ACHN (cell line): ENCODE results near the gene ACTL8.
A peak's percentile ranks its signal among the peaks of the same experiment; 100 is the strongest.

Experiments
- DNase-seq: peaks from one replicate; pipeline ENCODE4 v3.0.0-alpha.2; 2015
- in situ Hi-C: cut with HindIII; loops from 2 replicates; pipeline ENCODE4 v1.10.0; 2017; ENCODE audit warnings: low sequenced_read_pairs, low pct_ligation_motif_present, low pct_unique_long_range_greater_than_20kb

ACTL8 gene

GRCh38 chr1:17856496-17857108 is 101.5 kb downstream of the ACTL8 start:
- in situ Hi-C loops: no loop called here
- no peak for DNase-seq

- in situ Hi-C loops: no loop called here
- no peak for DNase-seq
These were observed 102.0 kb downstream of the ACTL8 start for GRCh38 chr1:17857109-17857499.

GRCh38 chr1:17857996-17858395 is 102.9 kb downstream of the ACTL8 start:
- DNase-seq: peak; percentile 61
- in situ Hi-C loops: no loop called here

- in situ Hi-C loops: no loop called here
- no peak for DNase-seq
These were observed 105.7 kb downstream of the ACTL8 start for GRCh38 chr1:17860812-17861211.

- in situ Hi-C loops: no loop called here
- DNase-seq: peak; percentile 71
These were observed 106.6 kb downstream of the ACTL8 start for GRCh38 chr1:17861685-17862084.

GRCh38 chr1:17862121-17862520 is 107.0 kb downstream of the ACTL8 start:
- no peak for DNase-seq
- in situ Hi-C loops: no loop called here

GRCh38 chr1:17865912-17866739 is 111.0 kb downstream of the ACTL8 start:
- in situ Hi-C loops: no loop called here
- DNase-seq: peak; percentile 71

- in situ Hi-C loops: no loop called here
- DNase-seq: no peak
These were observed 111.6 kb downstream of the ACTL8 start for GRCh38 chr1:17866740-17867029.

GRCh38 chr1:17867470-17867869 is 112.3 kb downstream of the ACTL8 start:
- in situ Hi-C loops: no loop called here
- no peak for DNase-seq

- no peak for DNase-seq
- in situ Hi-C loops: no loop called here
These were observed 114.7 kb downstream of the ACTL8 start for GRCh38 chr1:17869815-17870214.

GRCh38 chr1:17870679-17871078 is 115.5 kb downstream of the ACTL8 start:
- DNase-seq: no peak
- in situ Hi-C loops: no loop called here

- no peak for DNase-seq
- in situ Hi-C loops: no loop called here
These were observed 118.0 kb downstream of the ACTL8 start for GRCh38 chr1:17873007-17873675.

GRCh38 chr1:17874231-17874630 is 119.1 kb downstream of the ACTL8 start:
- in situ Hi-C loops: no loop called here
- peak; percentile 93 for DNase-seq

GRCh38 chr1:17874710-17875109 is 119.6 kb downstream of the ACTL8 start:
- peak; percentile 54 for DNase-seq
- in situ Hi-C loops: no loop called here

GRCh38 chr1:17875171-17875881 is 120.2 kb downstream of the ACTL8 start:
- peak; percentile 37 for DNase-seq
- in situ Hi-C loops: no loop called here

- peak; percentile 27 for DNase-seq
- in situ Hi-C loops: no loop called here
These were observed 120.7 kb downstream of the ACTL8 start for GRCh38 chr1:17875882-17876280.
